Glutamatergic neuron (in vitro differentiated cells): ENCODE results near the gene CCDC106. TPM values are rescaled to one million over a fixed set of nuclear protein-coding genes. Genes with fewer than 3 reads are reported as not detected.

Source experiments
- DNase-seq: peaks from one replicate; pipeline ENCODE4 v3.0.0; 2022
- H3K27ac Mint-ChIP-seq: one replicate; pipeline ENCODE4 v1.8.0; 2020; ENCODE audit warnings: mild to moderate bottlenecking, mixed read lengths, inconsistent platforms; ENCODE audit not compliant: unreplicated experiment
- H3K27me3 Mint-ChIP-seq: one replicate; pipeline ENCODE4 v1.8.0; 2020; ENCODE audit warnings: mild to moderate bottlenecking, moderate library complexity, mixed read lengths, inconsistent platforms; ENCODE audit not compliant: unreplicated experiment
- H3K36me3 Mint-ChIP-seq: one replicate; pipeline ENCODE4 v1.8.0; 2020; ENCODE audit warnings: mild to moderate bottlenecking, mixed read lengths, inconsistent platforms; ENCODE audit not compliant: unreplicated experiment
- H3K4me1 Mint-ChIP-seq: one replicate; pipeline ENCODE4 v1.8.0; 2020; ENCODE audit warnings: mild to moderate bottlenecking, low read depth, mixed read lengths, inconsistent platforms; ENCODE audit not compliant: unreplicated experiment
- H3K4me3 Mint-ChIP-seq: one replicate; pipeline ENCODE4 v1.8.0; 2020; ENCODE audit warnings: mild to moderate bottlenecking, mixed read lengths, inconsistent platforms; ENCODE audit not compliant: unreplicated experiment
- H3K9me3 Mint-ChIP-seq: one replicate; pipeline ENCODE4 v1.8.0; 2020; ENCODE audit warnings: mild to moderate bottlenecking, moderate library complexity, mixed read lengths, inconsistent platforms; ENCODE audit not compliant: unreplicated experiment
- total RNA-seq: library from RNA; stranded (reverse); fragmentation: NEBNext Ultra II Directional; extraction: Animal tissue kit (Norgen Biotek cat#: 25700); gene quantifications from one replicate; pipeline ENCODE4 v1.2.1, GENCODE V29; 2021; ENCODE audit not compliant: unreplicated experiment
- TF ChIP-seq, protein P1 (sequence below): fragments of 200-600 bp; sonication (generic); IDR thresholded peaks from one replicate; pipeline ENCODE4 v1.5.0; 2021; ENCODE audit not compliant: partially characterized antibody, unreplicated experiment

The CCDC106 gene
- total RNA-seq, 1 donor from 2014 or later: 32.1 TPM

DNA sequence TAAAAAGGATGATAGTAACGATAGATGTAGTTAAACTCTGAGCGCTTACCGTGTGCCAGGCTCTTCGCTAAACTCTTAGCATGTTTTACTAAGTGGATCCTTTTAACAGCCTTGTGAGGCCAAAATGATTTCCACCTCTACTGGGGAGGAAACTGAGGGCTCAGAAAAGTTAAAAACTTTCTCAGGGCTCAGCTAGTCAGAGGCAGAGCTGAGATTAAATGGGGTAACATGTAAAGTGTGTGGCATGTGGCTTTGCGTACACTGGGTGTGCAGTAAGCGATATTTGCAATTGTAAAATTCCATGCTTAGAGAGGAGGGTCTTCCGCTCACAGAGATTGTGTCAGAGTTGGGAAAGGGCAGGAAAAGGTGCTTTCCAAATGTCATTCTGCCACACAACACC is 8.5 kb downstream of the CCDC106 start:
- peaks cover 20% of the 10 kb centered on the region for H3K4me1 Mint-ChIP-seq
- peaks cover 11% of the 10 kb centered on the region for H3K27me3 Mint-ChIP-seq
- DNase-seq: no peak
- TF ChIP-seq, protein P1, sequence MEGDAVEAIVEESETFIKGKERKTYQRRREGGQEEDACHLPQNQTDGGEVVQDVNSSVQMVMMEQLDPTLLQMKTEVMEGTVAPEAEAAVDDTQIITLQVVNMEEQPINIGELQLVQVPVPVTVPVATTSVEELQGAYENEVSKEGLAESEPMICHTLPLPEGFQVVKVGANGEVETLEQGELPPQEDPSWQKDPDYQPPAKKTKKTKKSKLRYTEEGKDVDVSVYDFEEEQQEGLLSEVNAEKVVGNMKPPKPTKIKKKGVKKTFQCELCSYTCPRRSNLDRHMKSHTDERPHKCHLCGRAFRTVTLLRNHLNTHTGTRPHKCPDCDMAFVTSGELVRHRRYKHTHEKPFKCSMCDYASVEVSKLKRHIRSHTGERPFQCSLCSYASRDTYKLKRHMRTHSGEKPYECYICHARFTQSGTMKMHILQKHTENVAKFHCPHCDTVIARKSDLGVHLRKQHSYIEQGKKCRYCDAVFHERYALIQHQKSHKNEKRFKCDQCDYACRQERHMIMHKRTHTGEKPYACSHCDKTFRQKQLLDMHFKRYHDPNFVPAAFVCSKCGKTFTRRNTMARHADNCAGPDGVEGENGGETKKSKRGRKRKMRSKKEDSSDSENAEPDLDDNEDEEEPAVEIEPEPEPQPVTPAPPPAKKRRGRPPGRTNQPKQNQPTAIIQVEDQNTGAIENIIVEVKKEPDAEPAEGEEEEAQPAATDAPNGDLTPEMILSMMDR: no peak
- peaks cover 19% of the 10 kb centered on the region for H3K9me3 Mint-ChIP-seq
- no peak overlapping the region for H3K27ac Mint-ChIP-seq
- H3K36me3 Mint-ChIP-seq: no peaks in the 10 kb centered on the region
- peak overlapping the region; percentile 97 for H3K4me3 Mint-ChIP-seq

DNA sequence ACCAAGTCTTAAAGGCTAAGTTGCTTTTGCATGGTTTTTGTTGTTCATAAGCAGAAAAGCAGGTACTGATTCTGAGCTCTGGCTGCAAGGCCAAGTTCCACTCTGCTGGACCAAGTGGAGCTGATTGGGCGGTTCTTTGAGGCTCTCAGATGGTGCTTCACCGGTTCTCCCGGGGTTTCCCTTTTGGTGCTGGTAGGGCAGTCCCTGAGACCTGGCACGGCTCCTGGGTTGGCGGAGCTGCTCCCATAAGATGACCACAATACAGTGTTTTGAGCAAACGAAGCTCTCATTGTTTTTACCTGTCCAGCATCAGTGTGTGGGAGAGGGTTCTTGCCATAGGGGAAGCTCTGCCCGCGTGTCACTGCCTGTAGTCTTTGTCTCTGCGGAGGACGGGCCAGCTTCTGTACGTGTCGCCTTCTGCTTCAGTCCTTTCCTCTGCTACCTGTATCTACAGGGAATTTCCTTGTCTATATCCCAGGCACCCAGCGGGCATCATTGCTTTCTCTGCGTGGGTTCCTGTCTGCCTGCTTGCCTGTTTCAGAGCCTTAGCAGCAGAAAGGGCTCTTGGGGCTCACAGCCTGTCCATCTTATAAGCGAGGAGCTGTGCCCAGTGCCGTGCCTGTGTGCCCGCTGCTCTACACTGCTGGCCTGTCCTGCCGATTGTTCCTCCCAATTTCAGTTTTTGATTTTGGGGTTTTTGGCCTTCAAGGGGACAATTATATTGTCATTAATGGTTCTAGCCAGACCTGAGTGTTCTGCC is 9.2 kb downstream of the CCDC106 start:
- Mint-ChIP-seq H3K27ac (peak overlapping the region; percentile 81), H3K4me1 (peaks cover 20% of the 10 kb centered on the region), H3K4me3 (peak overlapping the region; percentile 97), H3K9me3 (peaks cover 19% of the 10 kb centered on the region), H3K27me3 (peaks cover 11% of the 10 kb centered on the region), H3K36me3 (no peaks in the 10 kb centered on the region)
- no peak for DNase-seq
- TF ChIP-seq, protein P1: no peak

DNA sequence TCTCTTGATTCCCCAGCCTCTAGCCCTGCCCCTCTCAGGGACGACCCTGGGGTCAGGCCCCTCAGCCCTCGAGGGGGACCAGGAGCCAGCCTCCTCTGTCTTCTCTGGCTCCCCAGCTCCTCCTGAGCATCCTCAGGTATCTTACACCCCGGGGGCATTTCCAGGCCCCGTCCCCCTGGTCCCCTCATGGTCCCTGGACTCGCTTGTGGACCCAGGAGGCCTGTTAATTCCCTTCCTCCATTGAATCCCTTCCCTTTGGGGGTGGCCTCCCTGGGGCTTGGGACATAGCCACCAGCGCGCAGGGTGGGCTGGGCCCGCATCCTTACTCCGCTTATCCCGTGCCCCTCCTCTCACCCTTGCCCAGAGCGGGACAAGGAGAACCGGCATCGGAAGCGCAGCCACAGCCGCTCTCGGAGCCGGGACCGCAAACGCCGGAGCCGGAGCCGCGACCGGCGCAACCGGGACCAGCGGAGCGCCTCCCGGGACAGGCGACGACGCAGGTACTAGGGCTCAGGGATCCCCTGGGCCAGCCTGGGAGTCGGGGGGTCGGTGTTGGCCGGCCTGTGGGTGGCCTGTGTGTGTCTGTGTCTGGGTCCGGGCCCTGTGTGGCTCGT is 10.9 kb downstream of the CCDC106 start:
- Mint-ChIP-seq H3K27ac (peak overlapping the region; percentile 84), H3K4me1 (peaks cover 20% of the 10 kb centered on the region), H3K9me3 (peaks cover 19% of the 10 kb centered on the region), H3K27me3 (peaks cover 9% of the 10 kb centered on the region), H3K4me3 (peak overlapping the region; percentile 72), H3K36me3 (no peaks in the 10 kb centered on the region)
- TF ChIP-seq, protein P1: no peak
- no peak for DNase-seq

DNA sequence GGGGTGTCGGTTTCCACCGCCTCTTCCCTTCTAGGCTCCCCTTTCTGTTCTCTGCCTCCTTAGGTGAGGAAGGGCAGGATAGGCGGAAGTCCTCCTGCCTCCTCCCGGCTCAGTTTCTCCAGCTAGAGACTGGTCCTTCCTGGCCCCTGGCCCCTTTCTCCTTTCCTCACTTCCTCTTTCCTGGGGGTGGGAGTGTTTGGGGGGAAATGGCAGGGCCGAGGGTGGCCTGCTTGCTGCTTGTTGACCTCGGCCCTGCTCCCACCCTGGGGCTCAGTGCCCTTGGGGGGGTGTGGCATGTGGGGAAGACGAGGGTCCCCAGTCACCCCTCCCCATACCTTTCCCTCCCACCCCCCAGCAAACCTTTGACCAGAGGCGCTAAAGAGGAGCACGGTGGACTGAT is 11.8 kb downstream of the CCDC106 start:
- peaks cover 20% of the 10 kb centered on the region for H3K4me1 Mint-ChIP-seq
- no peak for DNase-seq
- H3K27ac Mint-ChIP-seq: peak overlapping the region; percentile 84
- TF ChIP-seq, protein P1: no peak
- peak overlapping the region; percentile 72 for H3K4me3 Mint-ChIP-seq
- peaks cover 2% of the 10 kb centered on the region for H3K27me3 Mint-ChIP-seq
- H3K36me3 Mint-ChIP-seq: no peaks in the 10 kb centered on the region
- H3K9me3 Mint-ChIP-seq: peaks cover 14% of the 10 kb centered on the region

DNA sequence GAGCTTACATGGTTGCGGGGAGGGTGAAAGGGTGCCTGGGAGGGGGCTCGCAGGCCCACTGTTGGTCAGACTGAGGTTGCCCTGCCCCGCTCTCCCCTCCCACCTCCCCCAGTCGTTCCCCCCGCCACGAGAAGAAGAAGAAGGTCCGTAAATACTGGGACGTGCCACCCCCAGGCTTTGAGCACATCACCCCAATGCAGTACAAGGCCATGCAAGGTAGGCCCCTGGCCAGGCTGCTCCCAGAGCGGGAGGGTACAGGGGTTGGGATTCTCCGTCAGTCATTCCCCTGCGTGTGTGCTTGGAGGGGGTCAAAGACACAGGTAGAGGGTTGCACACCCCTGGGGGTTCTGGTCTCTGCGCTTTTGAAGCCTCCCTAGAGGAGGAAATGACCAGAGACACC is 12.4 kb downstream of the CCDC106 start:
- Mint-ChIP-seq H3K4me1 (peaks cover 20% of the 10 kb centered on the region), H3K4me3 (no peak overlapping the region), H3K27ac (no peak overlapping the region), H3K9me3 (peaks cover 14% of the 10 kb centered on the region), H3K27me3 (peaks cover 2% of the 10 kb centered on the region), H3K36me3 (no peaks in the 10 kb centered on the region)
- DNase-seq: no peak
- TF ChIP-seq, protein P1: no peak
